K562 (cell line): ENCODE results near the gene APOB.

ENCODE experiments used
- ATF6 ChIP-seq: sonication (generic); formaldehyde crosslinking; IDR thresholded peaks from 2 replicates; pipeline ENCODE4 v1.4.0; 2020; ENCODE audit warnings: mild to moderate bottlenecking, missing genetic modification reagents
- CEBPG ChIP-seq, 3 experiments: fragments of 200-800 bp in 1 of 3; sonication (Bioruptor generic) in 1 of 3; sonication (generic) in 1 of 3; formaldehyde crosslinking in 1 of 3; IDR thresholded peaks in 2 of 3; conservative IDR thresholded peaks in 1 of 3; 2 replicates each; pipeline versions ENCODE4 v1.6.1 to v1.8.0; 2016 to 2022; ENCODE audit warnings: missing compliant biosample characterization in 2 of 3, missing genetic modification characterization in 2 of 3, mild to moderate bottlenecking in 1 of 3, missing genetic modification reagents in 1 of 3
- CREB1 ChIP-seq, 2 experiments: sonication (generic) in 1 of 2; formaldehyde crosslinking in 1 of 2; IDR thresholded peaks; 2 replicates each; pipeline versions ENCODE4 v1.6.1 to v1.8.0; 2012 to 2022; ENCODE audit warnings: inconsistent platforms in 1 of 2, mild to moderate bottlenecking in 1 of 2, missing genetic modification reagents in 1 of 2, moderate library complexity in 1 of 2
- FOXA1 ChIP-seq: fragments of 450-650 bp; IDR thresholded peaks from 2 replicates; pipeline ENCODE4 v1.6.1; 2016; ENCODE audit warnings: mild to moderate bottlenecking, borderline replicate concordance
- GATAD2A ChIP-seq: fragments of 450-650 bp; IDR thresholded peaks from 2 replicates; pipeline ENCODE4 v1.6.1; 2017
- MXD1 ChIP-seq: fragments of 250-450 bp; sonication (Bioruptor Pico); IDR thresholded peaks from 2 replicates; pipeline ENCODE4 v1.8.0; 2021; ENCODE audit warnings: borderline replicate concordance, mild to moderate bottlenecking, moderate library complexity; ENCODE audit not compliant: poor library complexity, severe bottlenecking
- SETDB1 ChIP-seq: IDR thresholded peaks from one replicate; pipeline ENCODE4 v1.6.1; 2012; ENCODE audit warnings: low read length, control low read depth, inconsistent platforms
- SMARCE1 ChIP-seq: fragments of 450-650 bp; IDR thresholded peaks from 2 replicates; pipeline ENCODE4 v1.7.1; 2016; ENCODE audit warnings: mild to moderate bottlenecking
- YY1 ChIP-seq, 3 experiments: IDR thresholded peaks; 2 replicates each; pipeline ENCODE4 v1.6.1; 2011; ENCODE audit warnings: low read length in 2 of 3, mild to moderate bottlenecking in 2 of 3, moderate library complexity in 2 of 3, borderline replicate concordance in 1 of 3, control low read depth in 1 of 3, low read depth in 1 of 3; ENCODE audit not compliant: insufficient read depth in 3 of 3, insufficient replicate concordance in 2 of 3, control insufficient read depth in 1 of 3, insufficient read length in 1 of 3; ENCODE audit errors: extremely low read depth in 1 of 3
- TF ChIP-seq, protein P1 (sequence below), 3 experiments: IDR thresholded peaks in 2 of 3; conservative IDR thresholded peaks in 1 of 3; 2 replicates each; pipeline ENCODE4 v1.5.1; 2011 to 2012; ENCODE audit warnings: low read length in 3 of 3, mild to moderate bottlenecking in 3 of 3, control low read depth in 2 of 3, improper control_type of control experiment in 1 of 3, inconsistent platforms in 1 of 3, low read depth in 1 of 3, mixed read lengths in 1 of 3, moderate library complexity in 1 of 3; ENCODE audit not compliant: insufficient read depth in 2 of 3
- TF ChIP-seq, protein P2 (sequence below): IDR thresholded peaks from 3 replicates; pipeline ENCODE4 v1.6.1; 2011; ENCODE audit warnings: borderline replicate concordance, mild to moderate bottlenecking; ENCODE audit not compliant: insufficient read length, insufficient read depth
- TF ChIP-seq, protein P3 (sequence below): sonication (generic); formaldehyde crosslinking; IDR thresholded peaks from 2 replicates; pipeline ENCODE4 v1.5.0; 2020; ENCODE audit warnings: missing genetic modification reagents
- TF ChIP-seq, protein P4 (sequence below): sonication (generic); formaldehyde crosslinking; IDR thresholded peaks from 2 replicates; pipeline ENCODE4 v1.8.0; 2022; ENCODE audit warnings: mild to moderate bottlenecking, missing genetic modification reagents

- TF ChIP-seq MXD1 (CRISPR knock-in tag): no peak
- no peak for TF ChIP-seq SMARCE1
- no peak for TF ChIP-seq CEBPG (CRISPR knock-in tag; IDR thresholded peaks at IDR 0.05)
- TF ChIP-seq CEBPG (tag; conservative IDR thresholded peaks at IDR 0.05 in 1 of 2, IDR thresholded peaks at IDR 0.05 in 1 of 2): no peak
- no peak for TF ChIP-seq ATF6 (CRISPR knock-in tag)
- TF ChIP-seq YY1 (IDR thresholded peaks at IDR 0.05; ENCODE audit: borderline replicate concordance in 1 of 3, control insufficient read depth in 1 of 3, extremely low read depth in 1 of 3, insufficient read depth in 3 of 3, insufficient read length in 1 of 3, insufficient replicate concordance in 2 of 3, low read depth in 1 of 3, low read length in 2 of 3): no peak
- no peak for TF ChIP-seq CREB1 (IDR thresholded peaks at IDR 0.05)
- TF ChIP-seq CREB1 (CRISPR knock-in tag; IDR thresholded peaks at IDR 0.05): no peak
- TF ChIP-seq, protein P1, sequence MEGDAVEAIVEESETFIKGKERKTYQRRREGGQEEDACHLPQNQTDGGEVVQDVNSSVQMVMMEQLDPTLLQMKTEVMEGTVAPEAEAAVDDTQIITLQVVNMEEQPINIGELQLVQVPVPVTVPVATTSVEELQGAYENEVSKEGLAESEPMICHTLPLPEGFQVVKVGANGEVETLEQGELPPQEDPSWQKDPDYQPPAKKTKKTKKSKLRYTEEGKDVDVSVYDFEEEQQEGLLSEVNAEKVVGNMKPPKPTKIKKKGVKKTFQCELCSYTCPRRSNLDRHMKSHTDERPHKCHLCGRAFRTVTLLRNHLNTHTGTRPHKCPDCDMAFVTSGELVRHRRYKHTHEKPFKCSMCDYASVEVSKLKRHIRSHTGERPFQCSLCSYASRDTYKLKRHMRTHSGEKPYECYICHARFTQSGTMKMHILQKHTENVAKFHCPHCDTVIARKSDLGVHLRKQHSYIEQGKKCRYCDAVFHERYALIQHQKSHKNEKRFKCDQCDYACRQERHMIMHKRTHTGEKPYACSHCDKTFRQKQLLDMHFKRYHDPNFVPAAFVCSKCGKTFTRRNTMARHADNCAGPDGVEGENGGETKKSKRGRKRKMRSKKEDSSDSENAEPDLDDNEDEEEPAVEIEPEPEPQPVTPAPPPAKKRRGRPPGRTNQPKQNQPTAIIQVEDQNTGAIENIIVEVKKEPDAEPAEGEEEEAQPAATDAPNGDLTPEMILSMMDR (IDR thresholded peaks at IDR 0.05 in 2 of 3, conservative IDR thresholded peaks at IDR 0.05 in 1 of 3; ENCODE audit: insufficient read depth in 2 of 3, low read depth in 1 of 3, low read length in 3 of 3): no peak
- TF ChIP-seq, protein P2, sequence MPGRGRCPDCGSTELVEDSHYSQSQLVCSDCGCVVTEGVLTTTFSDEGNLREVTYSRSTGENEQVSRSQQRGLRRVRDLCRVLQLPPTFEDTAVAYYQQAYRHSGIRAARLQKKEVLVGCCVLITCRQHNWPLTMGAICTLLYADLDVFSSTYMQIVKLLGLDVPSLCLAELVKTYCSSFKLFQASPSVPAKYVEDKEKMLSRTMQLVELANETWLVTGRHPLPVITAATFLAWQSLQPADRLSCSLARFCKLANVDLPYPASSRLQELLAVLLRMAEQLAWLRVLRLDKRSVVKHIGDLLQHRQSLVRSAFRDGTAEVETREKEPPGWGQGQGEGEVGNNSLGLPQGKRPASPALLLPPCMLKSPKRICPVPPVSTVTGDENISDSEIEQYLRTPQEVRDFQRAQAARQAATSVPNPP: no peak
- TF ChIP-seq, protein P3, sequence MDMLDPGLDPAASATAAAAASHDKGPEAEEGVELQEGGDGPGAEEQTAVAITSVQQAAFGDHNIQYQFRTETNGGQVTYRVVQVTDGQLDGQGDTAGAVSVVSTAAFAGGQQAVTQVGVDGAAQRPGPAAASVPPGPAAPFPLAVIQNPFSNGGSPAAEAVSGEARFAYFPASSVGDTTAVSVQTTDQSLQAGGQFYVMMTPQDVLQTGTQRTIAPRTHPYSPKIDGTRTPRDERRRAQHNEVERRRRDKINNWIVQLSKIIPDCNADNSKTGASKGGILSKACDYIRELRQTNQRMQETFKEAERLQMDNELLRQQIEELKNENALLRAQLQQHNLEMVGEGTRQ (CRISPR knock-in tag): no peak
- TF ChIP-seq, protein P4, sequence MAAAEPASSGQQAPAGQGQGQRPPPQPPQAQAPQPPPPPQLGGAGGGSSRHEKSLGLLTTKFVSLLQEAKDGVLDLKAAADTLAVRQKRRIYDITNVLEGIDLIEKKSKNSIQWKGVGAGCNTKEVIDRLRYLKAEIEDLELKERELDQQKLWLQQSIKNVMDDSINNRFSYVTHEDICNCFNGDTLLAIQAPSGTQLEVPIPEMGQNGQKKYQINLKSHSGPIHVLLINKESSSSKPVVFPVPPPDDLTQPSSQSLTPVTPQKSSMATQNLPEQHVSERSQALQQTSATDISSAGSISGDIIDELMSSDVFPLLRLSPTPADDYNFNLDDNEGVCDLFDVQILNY: no peak
- no peak for TF ChIP-seq SETDB1
- TF ChIP-seq GATAD2A: no peak
- TF ChIP-seq FOXA1: no peak
Observed at GRCh38 chr2:21018290-21018689, 25.6 kb downstream of the APOB start.
